Skeletal muscle tissue (tissue), 4 donors: ENCODE measurements around the gene PRKACG. TPM values are rescaled to one million over a fixed set of nuclear protein-coding genes. Genes with fewer than 3 reads are reported as not detected.

Source experiments
- H3K27ac ChIP-seq: one replicate; pipeline ENCODE4 v1.7.0; 2013; ENCODE audit warnings: mild to moderate bottlenecking, low read depth, low read length, inconsistent platforms
- H3K27me3 ChIP-seq, 3 donors: one replicate each; pipeline ENCODE4 v1.7.0; 2013; ENCODE audit warnings: low read length in 3 of 3; ENCODE audit not compliant: control insufficient read depth in 3 of 3, insufficient read depth in 3 of 3
- H3K36me3 ChIP-seq, 3 donors: one replicate each; pipeline ENCODE4 v1.7.0; 2013; ENCODE audit warnings: low read length in 3 of 3; ENCODE audit not compliant: control insufficient read depth in 3 of 3, insufficient read depth in 3 of 3
- H3K4me1 ChIP-seq, 3 donors: one replicate each; pipeline ENCODE4 v1.7.0; 2013; ENCODE audit warnings: low read length in 3 of 3, mild to moderate bottlenecking in 3 of 3; ENCODE audit not compliant: control insufficient read depth in 3 of 3, insufficient read depth in 3 of 3
- H3K4me3 ChIP-seq, 3 donors: one replicate each; pipeline ENCODE4 v1.7.0; 2013; ENCODE audit warnings: low read length in 3 of 3
- H3K9ac ChIP-seq, 3 donors: one replicate each; pipeline ENCODE4 v1.7.0; 2013; ENCODE audit warnings: low read length in 3 of 3, mild to moderate bottlenecking in 3 of 3, moderate library complexity in 2 of 3, low read depth in 1 of 3
- H3K9me3 ChIP-seq, 3 donors: one replicate each; pipeline ENCODE4 v1.7.0; 2013; ENCODE audit warnings: low read length in 3 of 3; ENCODE audit not compliant: control insufficient read depth in 3 of 3
- total RNA-seq: library from RNA; depleted of rRNA; stranded (reverse); fragments of >200 nt; gene quantifications from one replicate; pipeline ENCODE4 v1.2.3, GENCODE V29; 2014
- donor health status: Osteomylitis.

PRKACG gene
- total RNA-seq, 1 donor from 2014 or later = not detected

- Histone ChIP-seq H3K9me3 (no peaks in the 10 kb centered on the region), H3K27me3 (no peaks in the 10 kb centered on the region), H3K4me1 (peaks cover 7 to 14% (median 7%) of the 10 kb centered on the region in 3 donors), H3K27ac (no peak overlapping the region), H3K4me3 (no peak overlapping the region), H3K9ac (no peak overlapping the region), H3K36me3 (peaks cover 15 to 26% (median 19%) of the 10 kb centered on the region in 3 donors)
Measured at GRCh38 chr9:69045821-69046220, 31.9 kb upstream of the PRKACG start.

GRCh38 chr9:69044240-69045219 lies 30.6 kb upstream of the PRKACG start:
- peak overlapping the region in 1 of 3 donors; percentile 57 for H3K9ac ChIP-seq
- H3K4me3 ChIP-seq = no peak overlapping the region
- no peak overlapping the region for H3K27ac ChIP-seq
- H3K27me3 ChIP-seq = no peaks in the 10 kb centered on the region
- no peaks in the 10 kb centered on the region for H3K9me3 ChIP-seq
- peaks cover 15 to 26% (median 19%) of the 10 kb centered on the region in 3 donors for H3K36me3 ChIP-seq
- H3K4me1 ChIP-seq = peaks cover 7 to 14% (median 7%) of the 10 kb centered on the region in 3 donors

GRCh38 chr9:69040646-69041045 lies 26.7 kb upstream of the PRKACG start:
- Histone ChIP-seq H3K36me3 (no peaks in the 10 kb centered on the region), H3K27me3 (no peaks in the 10 kb centered on the region), H3K9ac (no peak overlapping the region), H3K4me1 (peaks cover 11 to 23% (median 16%) of the 10 kb centered on the region in 3 donors), H3K4me3 (no peak overlapping the region), H3K27ac (no peak overlapping the region), H3K9me3 (no peaks in the 10 kb centered on the region)

GRCh38 chr9:69036799-69037198 lies 22.9 kb upstream of the PRKACG start:
- Histone ChIP-seq H3K4me3 (peak overlapping the region; percentile 91 to 95 (median 92)), H3K27me3 (no peaks in the 10 kb centered on the region), H3K9ac (peak overlapping the region; percentile 76 to 94 (median 93)), H3K27ac (no peak overlapping the region), H3K4me1 (peaks cover 7 to 20% (median 12%) of the 10 kb centered on the region in 3 donors), H3K9me3 (no peaks in the 10 kb centered on the region), H3K36me3 (no peaks in the 10 kb centered on the region)

GRCh38 chr9:69036309-69036708 lies 22.4 kb upstream of the PRKACG start:
- Histone ChIP-seq H3K4me3 (peak overlapping the region; percentile 91 to 95 (median 92)), H3K9ac (peak overlapping the region; percentile 76 to 94 (median 93)), H3K4me1 (peaks cover 7 to 18% (median 12%) of the 10 kb centered on the region in 3 donors), H3K27ac (peak overlapping the region; percentile 48), H3K36me3 (no peaks in the 10 kb centered on the region), H3K27me3 (no peaks in the 10 kb centered on the region), H3K9me3 (no peaks in the 10 kb centered on the region)

GRCh38 chr9:69035438-69036308 lies 21.8 kb upstream of the PRKACG start, which contains the start of gene FXN:
TSS of gene FXN (plus strand) at chr9:69035752. CDS start at chr9:69035783, 31 bp downstream.
- Histone ChIP-seq H3K4me3 (peak within 1 kb of the TSS; percentile 91 to 95 (median 92)), H3K9me3 (no peaks in the 10 kb centered on the region), H3K27ac (peak within 1 kb of the TSS; percentile 48), H3K36me3 (no peaks in the 10 kb centered on the region), H3K9ac (peak within 1 kb of the TSS; percentile 76 to 94 (median 93)), H3K27me3 (no peaks in the 10 kb centered on the region), H3K4me1 (peaks cover 7 to 14% (median 12%) of the 10 kb centered on the region in 3 donors)

GRCh38 chr9:69034071-69034470 lies 20.2 kb upstream of the PRKACG start:
- Histone ChIP-seq H3K27me3 (no peaks in the 10 kb centered on the region), H3K27ac (no peak overlapping the region), H3K4me1 (peaks cover 7 to 14% (median 12%) of the 10 kb centered on the region in 3 donors), H3K9ac (no peak overlapping the region), H3K36me3 (no peaks in the 10 kb centered on the region), H3K4me3 (no peak overlapping the region), H3K9me3 (no peaks in the 10 kb centered on the region)

- no peaks in the 10 kb centered on the region for H3K27me3 ChIP-seq
- H3K4me1 ChIP-seq = peaks cover 3 to 6% (median 4%) of the 10 kb centered on the region in 3 donors
- H3K27ac ChIP-seq = no peak overlapping the region
Measured at GRCh38 chr9:69030851-69031645, 17.1 kb upstream of the PRKACG start.

GRCh38 chr9:69029535-69029934 lies 15.6 kb upstream of the PRKACG start:
- Histone ChIP-seq H3K36me3 (no peaks in the 10 kb centered on the region), H3K4me1 (no peaks in the 10 kb centered on the region), H3K27ac (no peak overlapping the region), H3K9me3 (no peaks in the 10 kb centered on the region), H3K9ac (no peak overlapping the region), H3K4me3 (no peak overlapping the region), H3K27me3 (no peaks in the 10 kb centered on the region)

More at GRCh38 chr9:69030851-69031645, 17.1 kb upstream of the PRKACG start:
- Histone ChIP-seq H3K9ac (no peak overlapping the region), H3K4me3 (no peak overlapping the region), H3K36me3 (no peaks in the 10 kb centered on the region), H3K9me3 (no peaks in the 10 kb centered on the region)
